Skin epidermis (tissue), 12 donors: ENCODE results near the gene WRAP73.

Source experiments
- H3K27ac ChIP-seq, 21 experiments: fragments of 200-600 bp; sonication (generic) in 11 of 21; one replicate each; pipeline ENCODE4 v1.5.0; 2020; ENCODE audit warnings: mild to moderate bottlenecking in 3 of 21, inconsistent platforms in 2 of 21, moderate library complexity in 2 of 21
- H3K4me3 ChIP-seq, 7 experiments: fragments of 200-600 bp; sonication (generic) in 2 of 7; one replicate each; pipeline ENCODE4 v1.5.0; 2020; ENCODE audit warnings: inconsistent platforms in 2 of 7, mild to moderate bottlenecking in 2 of 7, moderate library complexity in 1 of 7

The WRAP73 gene, protein sequence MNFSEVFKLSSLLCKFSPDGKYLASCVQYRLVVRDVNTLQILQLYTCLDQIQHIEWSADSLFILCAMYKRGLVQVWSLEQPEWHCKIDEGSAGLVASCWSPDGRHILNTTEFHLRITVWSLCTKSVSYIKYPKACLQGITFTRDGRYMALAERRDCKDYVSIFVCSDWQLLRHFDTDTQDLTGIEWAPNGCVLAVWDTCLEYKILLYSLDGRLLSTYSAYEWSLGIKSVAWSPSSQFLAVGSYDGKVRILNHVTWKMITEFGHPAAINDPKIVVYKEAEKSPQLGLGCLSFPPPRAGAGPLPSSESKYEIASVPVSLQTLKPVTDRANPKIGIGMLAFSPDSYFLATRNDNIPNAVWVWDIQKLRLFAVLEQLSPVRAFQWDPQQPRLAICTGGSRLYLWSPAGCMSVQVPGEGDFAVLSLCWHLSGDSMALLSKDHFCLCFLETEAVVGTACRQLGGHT

GRCh38 chr1:3649342-3650247 is at the start of gene WRAP73:
WRAP73 (minus strand) TSS chr1:3650103; CDS start chr1:3649999, 104 bp downstream.
- H3K27ac ChIP-seq: peak within 1 kb of the TSS in 20 of 21 experiments; percentile 16 to 87 (median 73)
- peak within 1 kb of the TSS; percentile 59 to 99 (median 90) for H3K4me3 ChIP-seq

DNA sequence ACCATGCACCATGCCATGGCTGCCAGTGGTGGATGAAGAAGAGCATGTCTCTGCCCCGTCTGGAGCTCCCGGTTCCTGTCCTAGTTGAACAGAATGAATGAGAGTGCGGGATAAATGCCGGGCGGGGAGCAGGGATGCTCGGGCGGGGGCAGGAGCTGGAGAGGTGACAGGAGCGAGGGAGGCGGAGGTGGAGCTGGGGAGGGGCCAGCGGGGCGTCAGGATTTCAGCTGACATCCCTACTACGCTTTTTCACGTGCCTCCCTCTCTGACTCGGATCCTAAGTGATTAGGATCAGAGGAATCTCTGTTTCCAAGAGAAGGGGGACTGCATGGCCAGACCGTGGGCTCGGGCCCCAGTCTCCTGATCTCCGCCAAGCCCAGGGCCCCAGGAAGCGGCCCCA is 49.7 kb upstream of the WRAP73 start:
- Histone ChIP-seq H3K27ac (peak overlapping the region in 14 of 21 experiments; percentile 7 to 80 (median 39)), H3K4me3 (no peak overlapping the region)

DNA sequence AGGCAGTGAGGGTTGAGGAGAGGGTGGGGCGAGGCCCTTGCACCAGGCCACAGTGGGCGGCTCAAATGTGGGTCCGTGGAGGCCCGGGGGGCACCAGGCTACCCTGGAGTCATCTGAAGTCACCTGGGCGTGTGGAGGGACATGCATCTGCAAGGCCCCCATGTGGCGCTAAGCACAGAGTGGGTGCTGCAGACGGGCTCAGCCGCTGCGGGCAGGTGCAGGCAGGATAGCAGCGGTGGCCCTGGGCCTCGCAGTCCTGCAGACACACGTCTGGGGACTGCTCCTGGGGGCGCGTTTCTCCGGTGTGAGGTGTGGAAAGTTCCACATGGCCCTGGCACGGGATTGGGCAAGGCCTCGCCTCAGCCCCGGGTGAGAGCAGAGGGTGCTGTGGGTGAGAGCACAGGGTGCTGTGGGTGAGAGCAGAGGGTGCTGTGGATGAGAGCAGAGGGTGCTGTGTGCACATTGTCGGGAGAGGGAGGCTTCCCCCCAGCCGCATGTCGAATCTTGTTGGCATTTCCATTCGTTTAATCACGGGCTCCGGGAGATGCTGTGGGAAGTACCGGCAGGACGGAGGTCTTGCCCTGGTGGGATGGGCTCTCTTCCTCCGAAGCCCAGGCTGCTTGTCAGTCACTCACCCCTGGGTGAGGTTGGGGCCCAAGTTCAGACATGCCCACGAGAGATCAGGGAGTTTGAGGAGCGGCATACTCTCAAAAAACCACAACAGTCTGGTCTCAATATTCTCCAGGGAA is 48.9 kb upstream of the WRAP73 start:
- Histone ChIP-seq H3K4me3 (no peak overlapping the region), H3K27ac (peak overlapping the region in 13 of 21 experiments; percentile 22 to 80 (median 42))

- Histone ChIP-seq H3K4me3 (no peak overlapping the region), H3K27ac (no peak overlapping the region)
Measured at GRCh38 chr1:3697810-3698209, 47.9 kb upstream of the WRAP73 start.

DNA sequence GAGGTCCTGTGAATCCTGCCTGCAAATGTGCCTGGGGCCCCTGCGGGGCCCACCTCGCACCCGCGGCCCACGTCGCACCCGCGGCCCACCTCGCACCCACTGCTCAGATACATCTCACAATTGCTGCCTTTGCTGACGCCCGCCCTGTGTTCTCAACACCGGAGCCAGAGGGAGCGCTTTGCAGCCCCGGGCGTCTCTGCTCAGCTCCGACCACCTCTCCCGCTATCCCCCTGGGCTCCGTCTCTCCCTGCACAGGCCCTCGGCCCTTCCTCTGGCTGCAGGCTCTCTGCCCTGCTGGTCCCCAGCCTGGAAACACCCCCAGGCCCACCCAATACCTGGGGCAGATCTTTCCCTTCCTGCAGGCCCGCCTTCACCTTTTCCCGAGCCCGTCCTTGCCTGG is 47.2 kb upstream of the WRAP73 start:
- no peak overlapping the region for H3K27ac ChIP-seq
- H3K4me3 ChIP-seq: no peak overlapping the region

DNA sequence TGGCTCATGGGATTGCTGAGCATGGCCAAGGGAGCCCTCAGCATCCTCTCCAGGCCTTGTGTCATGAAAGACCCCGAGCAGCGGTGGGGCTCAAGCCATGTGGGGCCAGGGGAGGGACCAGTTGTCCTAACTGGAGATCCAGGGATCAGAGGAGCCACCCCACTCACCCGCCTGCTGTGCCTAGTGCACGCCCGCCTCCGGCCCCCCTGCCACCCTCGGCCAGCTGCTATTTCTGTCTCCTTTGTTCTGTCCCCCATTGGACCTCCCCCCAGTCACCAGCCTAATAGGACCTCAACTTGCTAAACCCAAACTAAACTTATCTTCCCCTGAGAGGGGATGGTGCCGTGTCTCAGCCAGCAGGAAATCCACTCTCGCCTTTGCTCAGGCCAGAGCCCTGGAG is 46.8 kb upstream of the WRAP73 start:
- H3K27ac ChIP-seq: no peak overlapping the region

GRCh38 chr1:3695326-3696217 is 45.7 kb upstream of the WRAP73 start:
- Histone ChIP-seq H3K4me3 (no peak overlapping the region), H3K27ac (no peak overlapping the region)

More for the DNA sequence above, 46.8 kb upstream of the WRAP73 start:
- no peak overlapping the region for H3K4me3 ChIP-seq

DNA sequence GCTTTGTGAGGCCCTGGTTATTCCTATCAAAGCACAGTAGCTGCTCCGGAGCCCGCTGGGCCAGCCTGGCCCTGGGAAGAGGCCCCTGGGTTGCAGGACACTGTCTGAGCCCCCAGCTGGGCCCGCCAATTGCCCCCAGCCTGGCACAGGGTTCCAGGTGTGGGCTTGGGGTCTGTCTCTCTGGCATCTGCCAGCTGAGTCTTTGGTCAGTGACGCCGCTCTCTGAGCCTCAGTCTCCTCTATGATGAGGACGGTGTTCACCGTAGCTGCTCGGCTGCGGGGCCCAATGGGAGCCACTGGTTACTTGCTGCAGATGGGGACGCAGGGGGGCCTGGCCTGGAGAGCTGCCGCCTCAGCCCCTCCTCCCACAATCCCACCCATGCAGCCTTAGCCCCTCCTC is 43.4 kb upstream of the WRAP73 start:
- H3K4me3 ChIP-seq: no peak overlapping the region
- H3K27ac ChIP-seq: no peak overlapping the region

DNA sequence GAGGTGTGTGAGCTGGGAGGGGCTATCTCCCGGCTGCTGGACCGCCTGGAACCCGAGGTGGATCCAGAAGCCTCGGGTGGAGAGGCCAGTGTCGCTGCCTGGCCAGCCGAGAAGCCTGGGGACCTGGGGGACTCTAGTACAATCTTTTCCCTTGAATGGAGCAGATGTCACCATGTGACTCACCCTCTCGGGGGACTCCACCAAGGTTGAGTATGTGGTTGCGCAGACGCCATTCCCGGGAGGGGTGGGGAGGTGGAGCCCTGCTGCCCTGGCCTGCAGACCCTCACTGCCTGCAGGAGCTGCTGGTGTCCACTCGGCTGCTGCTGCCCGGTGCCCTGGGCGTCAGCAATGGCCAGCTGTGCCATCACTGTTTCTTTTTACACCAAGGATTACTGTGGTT is 42.7 kb upstream of the WRAP73 start:
- H3K27ac ChIP-seq: no peak overlapping the region
- no peak overlapping the region for H3K4me3 ChIP-seq

- Histone ChIP-seq H3K27ac (no peak overlapping the region), H3K4me3 (no peak overlapping the region)
Measured at GRCh38 chr1:3691421-3692204, 41.7 kb upstream of the WRAP73 start.

- Histone ChIP-seq H3K4me3 (peak overlapping the region in 1 of 7 experiments; percentile 8), H3K27ac (no peak overlapping the region)
Measured at GRCh38 chr1:3690282-3691065, 40.6 kb upstream of the WRAP73 start.

DNA sequence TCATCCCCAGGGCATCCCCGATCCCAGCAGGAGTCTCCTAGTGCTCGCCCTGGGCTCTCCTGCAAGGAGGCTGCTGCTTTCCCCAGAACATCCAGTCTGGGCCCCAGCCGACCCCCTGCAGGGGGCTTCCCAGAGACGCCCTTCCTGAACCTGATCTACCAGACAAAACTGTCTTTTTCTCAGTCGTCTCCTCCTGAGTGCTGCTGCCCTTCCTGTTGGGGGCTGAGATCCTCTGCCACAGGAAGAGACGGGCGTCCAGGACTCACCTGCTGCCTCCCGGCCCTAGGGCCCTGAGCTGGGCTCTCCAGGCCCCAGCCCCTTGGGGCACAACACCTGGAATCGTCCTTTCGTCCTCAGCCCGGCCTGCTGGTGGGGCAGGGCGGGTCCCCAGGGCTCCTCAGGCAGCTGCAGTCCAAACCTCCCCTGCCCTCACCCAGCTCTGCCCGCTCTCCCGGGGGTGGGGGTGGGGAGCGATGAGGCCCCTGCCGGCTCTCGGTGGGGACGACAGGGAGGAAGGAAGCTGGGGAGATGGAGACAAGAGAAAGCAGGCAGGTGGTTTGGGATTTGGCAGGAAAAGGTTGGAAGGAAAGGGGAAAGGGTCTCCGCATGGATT is 39.3 kb upstream of the WRAP73 start:
- Histone ChIP-seq H3K27ac (no peak overlapping the region), H3K4me3 (no peak overlapping the region)

- H3K27ac ChIP-seq: no peak overlapping the region
- H3K4me3 ChIP-seq: no peak overlapping the region
Measured at GRCh38 chr1:3688356-3689137, 38.6 kb upstream of the WRAP73 start.

GRCh38 chr1:3687504-3687903 is 37.6 kb upstream of the WRAP73 start:
- Histone ChIP-seq H3K27ac (no peak overlapping the region), H3K4me3 (no peak overlapping the region)

GRCh38 chr1:3685906-3686305 is 36.0 kb upstream of the WRAP73 start:
- Histone ChIP-seq H3K27ac (no peak overlapping the region), H3K4me3 (no peak overlapping the region)

GRCh38 chr1:3685222-3685621 is 35.3 kb upstream of the WRAP73 start:
- Histone ChIP-seq H3K4me3 (no peak overlapping the region), H3K27ac (no peak overlapping the region)
